NCI-H1436 (cell line): ENCODE results near the gene ARHGAP26.
A peak's percentile ranks its signal among the peaks of the same experiment; 100 is the strongest.

Source experiments
- DNase-seq: peaks from one replicate; lab custom pipeline; 2025; lab: John Stamatoyannopoulos, UW

Gene ARHGAP26

DNA sequence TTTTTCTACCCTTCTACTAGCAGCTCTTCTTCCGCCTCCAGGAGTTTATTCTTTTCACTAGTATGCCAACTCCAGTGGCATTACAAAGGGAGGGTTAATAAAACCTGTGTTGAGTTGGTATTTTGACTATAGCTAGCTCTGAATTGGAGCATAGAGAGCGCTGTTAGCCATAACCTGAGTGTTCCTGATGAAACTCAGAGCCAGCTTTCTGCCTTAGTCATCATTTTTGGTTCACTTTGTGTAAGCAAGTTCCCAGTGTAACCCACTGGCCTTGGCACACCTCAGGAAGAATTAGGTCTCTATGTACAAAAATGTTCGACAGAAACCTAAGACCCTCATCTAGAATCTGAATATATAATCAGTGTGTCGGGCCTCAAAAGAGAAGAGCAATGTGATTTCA is 394.4 kb downstream of the ARHGAP26 start:
- DNase-seq = no peak

- DNase-seq = no peak
Measured at GRCh38 chr5:143165049-143165880, 395.1 kb downstream of the ARHGAP26 start.

DNA sequence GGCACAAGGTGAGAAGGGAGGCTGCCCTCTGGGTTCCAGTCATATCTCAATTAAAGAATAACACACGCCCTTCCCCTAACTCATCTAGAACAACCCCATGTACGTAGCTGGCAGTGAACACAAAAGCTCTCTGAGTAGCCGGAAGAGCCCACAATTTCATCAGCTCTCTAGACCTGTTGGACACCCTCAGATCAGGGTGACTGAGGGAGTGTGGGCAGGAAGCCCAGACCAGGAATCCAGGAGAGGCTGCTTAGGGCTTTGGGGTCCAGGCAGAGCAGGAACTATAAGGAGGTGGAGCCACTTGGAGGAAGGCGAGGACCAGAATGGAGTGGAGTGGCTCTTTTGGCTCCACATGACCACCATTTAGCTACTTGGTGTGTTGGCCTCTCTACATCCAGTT is 395.9 kb downstream of the ARHGAP26 start:
- DNase-seq = no peak

DNA sequence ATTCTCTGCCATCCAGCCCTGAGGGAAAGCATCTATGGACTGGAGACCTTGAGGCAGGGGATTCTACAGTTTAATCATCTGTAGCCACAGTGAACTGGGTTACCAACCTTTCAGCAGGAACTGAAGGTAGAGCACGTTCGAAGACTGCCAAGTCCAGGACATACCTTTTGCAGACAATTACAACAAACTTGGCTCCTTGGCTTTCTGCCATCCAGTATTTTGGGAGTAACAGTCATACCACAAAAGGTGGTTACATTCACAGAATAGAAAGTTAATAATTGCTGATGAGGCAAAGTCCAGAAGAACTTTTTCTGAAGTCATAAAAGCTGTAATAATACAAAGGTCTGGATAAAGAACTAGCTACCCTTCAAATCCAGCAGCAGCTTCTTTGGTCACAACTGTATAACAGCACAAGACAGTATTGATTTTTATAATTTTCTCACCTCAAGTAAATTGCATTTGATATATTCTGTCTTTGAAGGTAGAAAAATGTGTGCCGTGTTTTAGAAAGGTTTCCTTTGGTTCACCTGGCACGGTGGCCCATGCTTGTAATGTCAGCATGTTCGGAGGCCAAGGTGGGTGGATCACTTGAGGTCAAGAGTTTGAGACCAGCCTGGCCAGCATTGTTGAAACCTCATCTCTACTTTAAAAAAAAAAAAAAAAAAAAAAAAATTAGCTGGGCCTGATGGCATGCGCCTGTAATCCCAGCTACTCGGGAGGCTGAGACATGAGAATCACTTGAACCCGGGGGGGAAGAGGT is 396.7 kb downstream of the ARHGAP26 start:
- no peak for DNase-seq

DNA sequence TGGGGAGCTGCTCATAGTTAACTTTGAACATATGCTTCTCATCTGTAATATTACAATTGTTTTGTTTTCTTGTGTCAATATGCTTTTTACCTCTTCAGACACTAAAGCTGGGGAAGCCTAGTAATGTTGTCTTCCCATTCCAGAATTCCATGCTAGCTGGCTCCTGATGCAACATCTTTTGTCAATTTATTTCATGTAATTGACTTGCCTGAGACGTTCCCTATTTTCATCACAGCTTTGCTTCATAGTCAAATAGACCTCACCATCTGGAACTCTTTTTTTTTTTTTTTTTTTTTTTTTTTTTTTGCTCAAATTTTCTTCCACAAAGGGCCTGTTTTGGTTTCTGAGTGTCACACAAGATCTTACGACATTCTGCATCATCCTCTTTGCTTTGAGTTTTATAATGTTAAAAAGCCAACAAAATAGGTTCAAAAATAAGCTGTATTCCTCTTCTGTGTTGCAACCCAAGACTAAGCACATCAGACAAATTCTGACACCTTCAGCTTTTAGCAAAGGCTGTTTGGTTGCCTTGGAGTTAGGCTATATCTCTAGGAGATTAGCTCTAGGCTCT is 398.1 kb downstream of the ARHGAP26 start:
- DNase-seq = no peak

GRCh38 chr5:143168921-143169810 is 399.0 kb downstream of the ARHGAP26 start:
- no peak for DNase-seq

- DNase-seq = no peak
Measured at GRCh38 chr5:143170104-143170503, 399.9 kb downstream of the ARHGAP26 start.

DNA sequence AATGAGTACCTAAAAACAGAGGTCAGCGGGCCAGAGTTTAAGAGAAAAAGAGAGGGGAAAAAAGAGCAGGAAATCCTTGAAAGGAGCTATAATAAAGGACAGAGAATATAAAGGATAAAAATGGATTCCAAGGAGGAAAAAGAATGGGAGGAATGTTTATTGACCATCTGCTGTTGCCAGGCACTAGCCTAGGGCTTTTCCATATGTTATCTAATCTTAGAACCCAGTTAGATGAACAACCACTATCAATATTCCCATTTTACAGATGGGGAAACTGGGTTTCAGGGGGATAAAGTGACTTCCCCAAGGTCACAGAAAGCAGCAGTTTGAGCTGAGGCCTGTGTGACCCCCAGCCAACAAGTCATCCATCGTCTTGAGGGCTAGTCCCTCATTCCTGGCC is 400.8 kb downstream of the ARHGAP26 start:
- DNase-seq = no peak

GRCh38 chr5:143172739-143173138 is 402.6 kb downstream of the ARHGAP26 start:
- no peak for DNase-seq

- DNase-seq = no peak
Measured at GRCh38 chr5:143173139-143173889, 403.1 kb downstream of the ARHGAP26 start.

DNA sequence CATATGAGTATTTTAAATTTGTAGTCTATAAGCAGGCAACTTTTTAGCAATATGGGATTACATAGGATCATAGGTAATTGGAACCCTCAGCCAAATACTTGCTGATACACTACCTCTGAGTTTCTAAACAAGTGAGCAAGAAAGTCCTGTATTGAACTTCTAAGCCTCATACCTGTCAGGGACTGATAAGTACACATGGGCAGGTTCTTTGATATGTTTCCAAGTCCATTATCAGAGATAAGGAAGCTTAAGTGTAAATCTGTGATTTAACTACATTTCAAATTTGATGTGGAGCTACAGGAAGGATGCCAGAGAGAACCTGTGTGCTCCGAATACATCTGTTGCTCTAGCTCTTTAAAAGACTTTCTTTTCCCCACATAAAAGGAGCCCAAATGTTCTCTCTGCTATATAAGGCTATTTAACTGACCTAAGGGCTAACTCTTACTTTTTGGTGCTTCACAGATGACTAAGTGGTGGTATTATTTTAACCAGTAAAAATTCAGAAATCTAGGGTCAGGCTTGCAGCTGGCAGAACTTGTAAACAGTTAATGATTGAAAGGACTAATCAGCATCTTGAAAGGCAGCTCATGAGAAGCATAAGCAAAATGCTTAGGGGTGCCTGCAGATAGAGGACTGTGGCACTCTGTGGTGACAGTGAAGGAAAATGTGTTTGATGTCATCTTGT is 404.7 kb downstream of the ARHGAP26 start:
- DNase-seq = no peak

GRCh38 chr5:143176048-143176447 is 405.9 kb downstream of the ARHGAP26 start:
- DNase-seq = no peak

GRCh38 chr5:143177263-143177983 is 407.2 kb downstream of the ARHGAP26 start:
- peak; percentile 30 for DNase-seq

GRCh38 chr5:143179126-143179740 is 409.1 kb downstream of the ARHGAP26 start:
- no peak for DNase-seq

GRCh38 chr5:143180751-143181150 is 410.6 kb downstream of the ARHGAP26 start:
- no peak for DNase-seq

DNA sequence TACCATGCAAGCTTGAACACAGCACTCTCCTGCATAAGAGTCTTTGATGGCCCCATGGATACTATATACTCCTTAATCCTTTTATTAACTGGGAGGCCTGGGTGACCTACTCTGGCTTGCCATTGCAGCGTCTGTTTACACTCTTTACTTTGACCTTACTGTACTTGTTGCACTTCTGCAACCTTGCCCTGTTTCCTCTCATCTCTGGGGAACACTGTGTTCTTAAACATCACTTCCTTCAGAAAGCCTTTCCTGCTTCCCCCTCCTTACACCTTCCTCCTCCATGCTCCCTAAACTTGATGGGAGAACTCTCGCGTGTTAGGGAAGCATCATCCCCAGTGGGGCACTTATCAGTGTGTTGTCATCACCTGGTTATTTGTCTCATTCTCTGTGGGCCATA is 411.0 kb downstream of the ARHGAP26 start:
- no peak for DNase-seq

DNA sequence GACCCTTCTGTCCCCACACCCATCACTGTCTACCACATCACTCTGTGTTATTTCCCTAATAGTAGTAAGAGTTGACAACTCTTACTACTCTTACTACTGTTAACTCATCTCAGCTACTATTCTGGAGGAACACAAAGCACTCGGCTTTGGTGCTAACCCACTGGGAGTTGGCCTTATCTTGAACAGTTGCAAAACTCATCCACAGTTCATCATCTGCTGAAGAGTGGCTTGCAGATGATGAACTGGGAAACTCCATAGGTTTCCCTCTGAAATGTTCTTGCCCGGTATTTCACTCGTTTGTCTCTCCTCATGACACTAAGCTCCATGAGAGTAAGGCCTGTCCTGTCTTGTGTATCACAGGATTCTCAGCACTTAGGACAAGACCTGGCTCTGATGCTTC is 411.9 kb downstream of the ARHGAP26 start:
- no peak for DNase-seq

GRCh38 chr5:143182901-143183820 is 413.0 kb downstream of the ARHGAP26 start:
- DNase-seq = no peak
